GM21723 (cell line): Measurements from ENCODE around the gene ARHGEF4.

Source experiments
- ATAC-seq: cut with Tn5 transposase; IDR thresholded peaks from one replicate; pipeline ENCODE4 v1.9.1; 2021; ENCODE audit warnings: mild to moderate bottlenecking, moderate library complexity; ENCODE audit not compliant: unreplicated experiment

The ARHGEF4 gene

GRCh38 chr2:131005216-131005935 lies 168.7 kb downstream of the ARHGEF4 start:
- no peak for ATAC-seq

GRCh38 chr2:131006561-131006960 lies 169.8 kb downstream of the ARHGEF4 start:
- ATAC-seq = no peak

- no peak for ATAC-seq
These were observed 172.3 kb downstream of the ARHGEF4 start for GRCh38 chr2:131008967-131009366.

GRCh38 chr2:131009713-131010475 lies 173.2 kb downstream of the ARHGEF4 start:
- no peak for ATAC-seq

GRCh38 chr2:131010566-131010965 lies 173.9 kb downstream of the ARHGEF4 start:
- no peak for ATAC-seq

GRCh38 chr2:131011486-131011885 lies 174.8 kb downstream of the ARHGEF4 start:
- no peak for ATAC-seq

GRCh38 chr2:131014141-131014540 lies 177.4 kb downstream of the ARHGEF4 start:
- ATAC-seq = no peak

- ATAC-seq = no peak
These were observed 179.1 kb downstream of the ARHGEF4 start for GRCh38 chr2:131015764-131016163.

- no peak for ATAC-seq
These were observed 180.4 kb downstream of the ARHGEF4 start for GRCh38 chr2:131016826-131017741.

- ATAC-seq = no peak
These were observed 186.0 kb downstream of the ARHGEF4 start for GRCh38 chr2:131022731-131023130.

GRCh38 chr2:131023758-131024157 lies 187.0 kb downstream of the ARHGEF4 start:
- no peak for ATAC-seq

GRCh38 chr2:131026919-131027318 lies 190.2 kb downstream of the ARHGEF4 start:
- ATAC-seq = no peak

- no peak for ATAC-seq
These were observed 191.1 kb downstream of the ARHGEF4 start for GRCh38 chr2:131027566-131028528.

GRCh38 chr2:131029812-131030211 lies 193.1 kb downstream of the ARHGEF4 start:
- ATAC-seq = no peak

GRCh38 chr2:131030478-131030971 lies 193.8 kb downstream of the ARHGEF4 start:
- ATAC-seq = no peak

- ATAC-seq = no peak
These were observed 194.7 kb downstream of the ARHGEF4 start for GRCh38 chr2:131031431-131031841.

- ATAC-seq = no peak
These were observed 195.2 kb downstream of the ARHGEF4 start for GRCh38 chr2:131031875-131032274.

- no peak for ATAC-seq
These were observed 195.7 kb downstream of the ARHGEF4 start for GRCh38 chr2:131032393-131032836.

GRCh38 chr2:131033786-131034121 lies 197.0 kb downstream of the ARHGEF4 start:
- ATAC-seq = no peak
